ENCODE measurements around the gene RTCB.
"Not testable (repeated sequence)": the region's sequence is repeated elsewhere in the genome, so short reads cannot be mapped to it uniquely, and the experiment has no call there.

Gene RTCB

DNA sequence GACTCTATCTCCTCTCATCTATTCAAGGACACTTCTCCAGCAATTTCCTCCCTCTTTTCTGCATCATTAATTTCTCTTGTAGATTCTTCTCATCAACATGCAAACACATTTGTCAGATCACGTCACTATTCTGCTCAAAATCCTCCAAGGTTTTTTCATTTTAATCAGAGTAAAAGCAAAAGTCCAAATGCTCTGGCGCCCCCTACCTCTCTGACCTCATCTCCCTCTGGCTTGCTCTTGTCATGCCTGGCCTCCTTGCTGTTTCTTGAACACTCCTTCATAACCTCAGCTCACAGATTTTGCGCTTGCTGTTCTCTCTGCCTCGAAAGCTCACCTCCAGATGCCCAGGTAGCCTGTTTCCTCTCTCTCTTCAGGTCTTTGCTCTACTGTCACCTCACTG is 22.4 kb downstream of the RTCB start:
- DNase-seq (ENCODE audit: low read depth): no peak

DNA sequence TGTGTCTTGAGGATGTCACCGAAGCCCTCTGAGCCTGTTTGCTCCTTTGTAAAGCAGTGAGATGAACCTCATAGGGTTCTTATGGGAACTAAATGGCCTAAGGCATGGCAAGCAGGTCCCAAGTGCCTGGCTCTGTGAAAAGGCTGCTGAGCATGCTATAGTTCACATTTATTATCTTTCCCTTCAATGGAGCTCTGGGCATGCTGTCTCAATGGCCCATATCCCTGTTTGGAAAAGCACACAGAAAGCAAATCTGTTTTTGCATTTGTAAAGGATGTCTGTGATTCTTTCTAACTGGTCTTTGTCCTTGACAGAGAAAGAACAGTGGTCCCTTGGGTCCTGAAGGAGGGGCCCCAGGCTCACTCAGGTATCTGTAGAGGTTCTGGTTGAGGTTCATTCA is 26.4 kb downstream of the RTCB start:
- no peak for DNase-seq (ENCODE audit: low read depth)

DNA sequence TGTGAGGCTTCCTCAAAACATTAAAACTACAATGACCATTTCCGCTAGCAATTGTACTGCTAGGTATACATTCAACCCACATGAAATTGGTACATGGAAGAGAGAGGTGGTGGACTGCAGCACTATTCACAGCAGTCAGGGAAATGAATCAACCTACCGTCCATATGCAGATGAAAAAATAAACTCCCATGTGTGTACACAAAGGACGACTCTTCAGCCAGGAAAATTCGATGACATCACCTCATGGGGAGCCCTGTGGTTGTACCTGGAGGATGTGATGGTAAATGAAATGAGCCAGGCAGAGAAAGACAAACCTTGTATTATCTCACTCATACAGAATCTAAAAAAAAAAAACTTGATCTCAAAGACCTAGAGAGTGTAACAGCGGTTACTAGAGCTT is 31.1 kb downstream of the RTCB start:
- no peak for DNase-seq (ENCODE audit: low read depth)

DNA sequence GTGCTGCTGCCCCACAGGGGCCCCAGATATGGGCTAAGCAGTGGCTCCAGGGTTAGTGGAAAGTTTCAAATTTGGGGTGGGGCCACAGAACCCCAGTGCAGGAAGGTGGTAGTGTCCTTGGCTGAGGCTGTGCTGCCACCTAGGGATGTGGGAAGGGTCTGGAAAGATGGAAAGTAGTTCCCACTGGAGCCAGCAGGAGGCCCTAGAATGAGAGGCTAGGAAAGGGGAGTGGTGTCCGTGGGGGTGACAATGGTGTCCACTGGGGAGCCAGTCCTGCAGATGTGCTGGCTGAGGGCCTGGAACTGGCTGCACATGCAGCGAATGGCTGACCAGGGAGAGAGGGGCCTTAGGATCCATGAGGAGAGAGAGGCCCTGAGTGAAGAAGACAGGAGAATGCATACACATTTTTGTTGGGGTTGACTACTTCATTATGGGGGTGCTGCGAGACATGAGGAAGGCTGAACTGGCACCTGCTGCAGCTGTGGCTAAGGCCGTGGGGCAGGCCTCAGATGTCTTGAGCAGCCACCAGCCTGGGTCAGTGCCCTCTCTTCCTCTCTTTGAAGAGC is 33.3 kb downstream of the RTCB start:
- DNase-seq (ENCODE audit: low read depth): no peak

DNA sequence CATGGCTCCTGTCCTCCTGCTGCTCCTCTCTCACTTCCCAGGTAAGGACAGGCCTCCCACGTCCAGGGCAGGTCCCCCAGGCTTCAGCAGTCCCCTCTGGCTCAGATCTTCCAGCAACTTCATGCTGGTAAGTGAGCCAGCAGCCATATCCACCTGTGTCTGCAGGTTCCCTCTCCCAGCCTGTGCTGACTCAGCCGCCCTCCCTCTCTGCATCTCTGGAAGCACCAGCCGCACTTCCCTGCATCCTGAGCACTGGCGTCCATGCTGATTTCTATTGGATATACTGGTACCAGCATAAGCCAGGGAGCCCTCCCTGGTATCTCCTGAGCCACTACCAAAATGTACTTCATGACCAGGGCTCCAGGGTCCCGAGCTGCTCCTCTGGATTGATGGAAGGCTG is 35.4 kb downstream of the RTCB start:
- no peak for DNase-seq (ENCODE audit: low read depth)

DNA sequence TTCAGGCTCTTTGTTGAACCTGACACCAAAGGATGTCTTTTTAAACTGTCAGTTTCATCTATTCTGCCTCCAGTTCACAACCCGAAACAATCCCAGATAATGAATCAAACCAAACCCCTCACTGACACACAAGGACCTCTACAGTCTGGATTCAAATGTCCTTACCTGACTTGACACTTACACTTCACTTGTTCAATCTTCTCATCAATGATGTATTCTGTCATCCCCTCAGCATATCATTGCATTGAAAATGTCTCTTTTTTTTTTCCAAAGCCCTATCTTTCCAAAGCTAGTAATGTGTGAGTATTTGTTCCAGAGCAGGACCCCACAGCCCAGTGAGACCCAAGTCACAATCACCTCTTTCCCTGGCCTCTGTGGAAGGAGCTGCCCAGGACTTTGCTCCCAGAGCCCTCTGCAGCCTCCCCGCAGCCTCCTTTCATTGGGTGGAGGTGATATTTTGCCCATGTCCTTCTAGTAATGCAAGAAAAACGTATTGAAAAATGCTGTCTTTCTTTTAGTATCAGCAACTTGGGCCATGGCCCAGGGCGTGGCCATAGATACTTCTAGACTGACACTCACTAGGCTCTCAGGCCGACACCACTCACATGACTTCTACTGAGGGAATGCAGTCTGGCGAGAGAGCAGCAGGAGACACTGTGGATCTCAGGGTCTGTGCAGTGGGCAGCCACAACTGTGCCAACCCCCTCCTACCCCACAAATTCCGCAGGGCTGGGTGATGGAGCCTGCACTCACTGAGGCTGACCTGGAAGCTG is 36.2 kb downstream of the RTCB start:
- DNase-seq (ENCODE audit: low read depth): no peak

DNA sequence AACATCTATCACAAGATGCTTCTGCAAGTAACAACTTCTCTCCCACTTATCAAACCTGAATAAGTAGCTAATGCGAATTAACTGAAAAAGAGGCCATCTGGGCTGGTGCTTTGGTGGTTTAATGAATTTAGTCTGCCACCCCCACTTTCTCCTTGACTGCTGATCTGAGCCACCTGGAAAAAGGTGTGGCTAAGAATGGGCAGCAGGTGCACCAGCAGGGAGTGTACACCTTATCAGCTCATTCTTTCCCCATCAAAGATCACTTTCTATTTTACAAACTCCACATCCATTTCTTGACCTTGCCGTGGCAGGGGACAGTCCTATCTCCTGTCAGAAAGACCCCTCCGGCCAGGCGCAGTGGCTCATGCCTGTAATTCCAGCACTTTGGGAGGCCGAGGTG is 47.8 kb downstream of the RTCB start:
- no peak for DNase-seq (ENCODE audit: low read depth)

DNA sequence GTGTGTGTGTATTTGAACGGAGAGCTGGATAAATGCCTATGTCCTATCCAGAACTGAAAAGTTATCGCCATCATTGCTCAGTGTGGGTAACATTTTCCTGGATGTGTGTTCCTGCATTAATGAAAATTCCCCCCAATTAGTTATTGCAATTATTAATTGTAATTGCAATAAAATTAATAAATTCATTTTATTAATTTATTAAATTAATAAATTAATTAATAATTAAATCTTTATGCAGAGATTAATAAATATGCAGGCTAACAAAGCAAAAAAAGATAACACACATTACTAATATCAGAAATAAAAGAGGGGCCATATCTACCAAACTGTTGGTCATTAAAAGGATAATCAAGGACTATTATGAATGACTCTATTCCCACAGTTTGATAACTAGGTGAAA is 50.8 kb downstream of the RTCB start:
- DNase-seq (ENCODE audit: low read depth): no peak

DNA sequence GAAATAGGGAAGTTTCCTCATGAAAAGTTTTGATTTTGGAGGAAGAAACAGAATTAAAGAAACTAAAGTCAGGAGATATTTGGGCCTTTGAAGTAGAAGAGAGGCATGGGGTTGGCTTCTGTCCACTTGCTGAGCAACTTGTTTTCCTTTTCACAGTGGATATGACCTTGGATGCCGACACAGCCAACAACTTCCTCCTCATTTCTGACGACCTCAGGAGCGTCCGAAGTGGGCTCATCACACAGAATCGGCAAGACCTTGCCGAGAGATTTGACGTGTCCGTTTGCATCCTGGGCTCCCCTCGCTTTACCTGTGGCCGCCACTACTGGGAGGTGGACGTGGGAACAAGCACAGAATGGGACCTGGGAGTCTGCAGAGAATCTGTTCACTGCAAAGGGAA is 52.0 kb downstream of the RTCB start:
- not testable (repeated sequence) for DNase-seq (ENCODE audit: low read depth)

DNA sequence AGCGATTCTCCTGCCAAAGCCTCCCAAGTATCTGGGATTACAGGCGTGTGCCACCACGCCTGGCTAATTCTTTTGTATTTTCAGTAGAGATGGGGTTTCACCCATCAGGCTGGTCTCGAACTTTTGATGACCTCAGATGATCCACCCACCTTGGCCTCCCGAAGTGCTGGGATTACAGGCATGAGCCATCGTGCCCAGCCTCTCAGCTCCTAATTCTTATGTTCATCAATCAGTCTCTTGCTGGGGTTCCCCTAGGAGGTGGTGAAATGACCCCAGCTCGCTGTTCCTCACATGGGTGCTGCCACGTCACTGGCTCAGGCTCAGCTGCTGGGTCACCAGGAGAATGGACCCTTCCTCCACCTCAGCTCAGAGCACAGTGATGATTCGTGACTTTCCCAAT is 54.5 kb downstream of the RTCB start, which contains the start of gene RFPL3:
Gene RFPL3 (plus strand): TSS at position 301 of the 400 bp plus-strand sequence. CDS start 205 bp downstream, outside the sequence.
- not testable (repeated sequence) for DNase-seq (ENCODE audit: low read depth)

DNA sequence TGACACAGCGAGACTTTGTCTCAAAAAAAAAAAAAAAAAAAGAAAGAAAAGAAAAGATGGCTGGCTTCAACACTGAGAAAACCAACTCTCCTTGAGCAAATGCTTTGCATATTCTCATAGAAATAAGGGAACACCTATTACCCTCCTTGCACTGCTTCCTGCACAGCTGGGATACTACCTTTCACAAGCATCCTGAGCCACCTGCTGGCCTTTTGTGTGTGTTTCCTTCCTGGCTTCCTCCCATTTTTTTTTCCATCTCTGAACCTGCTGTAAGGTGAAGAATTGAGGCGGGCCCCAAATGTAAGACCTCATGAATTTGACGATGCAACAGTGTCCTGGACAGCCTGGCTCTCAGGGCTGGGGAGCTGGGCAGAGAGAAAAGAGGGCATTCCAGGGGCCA is 56.3 kb downstream of the RTCB start:
- no peak for DNase-seq (ENCODE audit: low read depth)

DNA sequence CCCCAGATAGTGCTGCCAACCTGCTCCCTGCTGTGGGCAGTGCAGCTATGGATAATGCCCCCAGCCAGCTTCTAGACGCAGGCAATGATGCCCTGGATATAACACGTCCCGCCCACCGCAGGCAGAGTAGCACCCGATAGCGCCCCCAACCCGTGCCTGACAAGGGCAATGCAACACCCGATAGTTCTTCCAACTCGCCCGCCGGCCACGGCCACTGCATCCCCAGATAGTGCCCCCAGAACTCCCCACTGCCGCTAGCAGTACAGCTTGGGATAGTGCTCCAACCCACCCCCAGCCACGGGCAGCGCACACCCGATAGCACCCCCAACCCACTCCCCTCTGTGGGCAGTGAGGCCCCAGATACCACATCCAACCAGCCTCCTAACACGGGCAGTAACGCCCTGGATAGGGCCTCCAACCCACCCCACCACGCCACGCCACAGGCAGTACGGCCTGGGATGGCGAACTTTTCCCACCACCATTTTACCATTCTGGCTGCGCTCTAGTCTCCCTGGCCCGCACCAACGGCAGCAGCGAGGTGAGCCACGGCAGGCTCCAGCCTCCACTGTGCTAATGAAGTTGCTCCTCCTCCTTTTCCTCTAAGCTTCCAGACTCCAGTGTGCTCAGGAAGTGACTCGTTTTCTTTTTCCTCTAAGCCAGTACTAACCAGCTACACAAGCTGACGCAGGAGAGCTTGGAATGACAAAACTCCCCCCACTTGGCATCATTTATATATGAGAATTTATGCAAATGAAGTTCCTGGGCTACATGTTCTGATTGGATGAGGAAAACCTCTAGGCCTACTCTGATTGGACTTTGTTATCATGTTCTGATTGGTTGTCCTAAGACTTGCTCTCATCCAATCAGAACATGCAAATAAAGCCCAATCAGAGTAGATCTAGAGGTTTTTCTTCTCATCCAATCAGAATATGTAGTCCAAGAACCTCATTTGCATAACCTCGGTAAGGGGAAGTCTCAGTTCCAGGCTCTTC is 57.4 kb downstream of the RTCB start:
- no peak for DNase-seq (ENCODE audit: low read depth)

DNA sequence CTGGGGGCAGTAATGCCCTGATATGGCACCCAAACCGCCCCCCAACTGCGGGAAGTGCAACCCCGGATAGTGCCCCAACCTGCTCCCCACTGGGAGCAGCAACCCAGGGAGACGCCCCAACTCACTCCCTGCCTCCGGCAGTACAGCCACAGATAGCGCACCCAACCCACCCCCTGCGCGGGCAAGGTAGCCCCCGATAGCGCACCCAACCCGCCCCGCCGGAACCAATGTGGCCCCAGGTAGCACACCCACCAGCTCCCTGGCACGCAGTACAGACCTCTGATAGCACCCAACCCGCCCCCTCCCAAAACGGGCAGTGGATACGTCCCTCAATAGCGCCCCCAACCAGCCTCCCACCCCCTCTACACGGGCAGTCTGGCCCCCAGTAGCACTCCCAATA is 58.2 kb downstream of the RTCB start:
- no peak for DNase-seq (ENCODE audit: low read depth)

DNA sequence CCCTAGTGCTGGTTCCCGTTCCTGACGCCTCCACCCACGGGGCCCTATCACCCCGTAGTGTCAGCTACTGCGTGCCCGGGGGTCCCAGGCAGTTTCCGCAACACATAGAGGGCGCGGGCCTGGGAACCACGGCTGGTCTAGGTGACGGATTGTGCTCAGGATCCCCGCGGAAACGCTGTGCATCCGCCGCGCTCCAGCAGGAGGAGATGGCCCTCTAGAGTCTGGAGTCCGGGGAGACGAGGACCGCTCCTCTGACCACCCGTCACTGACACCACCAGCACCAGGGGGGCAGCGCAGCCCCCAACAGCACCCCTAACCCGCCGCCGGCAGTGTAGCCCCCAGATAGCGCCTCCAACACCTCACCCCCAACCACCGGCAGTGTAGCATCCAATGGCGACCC is 58.8 kb downstream of the RTCB start:
- DNase-seq (ENCODE audit: low read depth): no peak

DNA sequence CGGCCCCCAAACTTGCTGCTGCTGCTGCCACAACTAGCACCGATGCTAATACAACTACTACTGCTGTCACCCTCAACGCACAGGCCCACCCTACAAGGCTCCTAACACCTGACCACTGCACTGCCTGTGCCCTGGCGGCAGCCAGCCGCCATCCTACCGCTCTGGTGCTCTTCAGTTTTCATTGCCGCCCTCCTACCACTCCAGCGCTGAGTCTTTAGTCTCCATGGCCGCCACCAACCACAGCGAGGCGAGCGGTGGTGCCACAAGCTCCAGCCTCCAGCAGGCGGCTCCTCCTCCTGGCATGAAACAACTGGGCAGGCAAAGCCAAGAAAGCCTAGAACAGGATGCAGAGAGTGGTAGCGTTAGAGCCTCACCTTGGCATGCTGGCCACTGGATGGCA is 59.4 kb downstream of the RTCB start:
- DNase-seq (ENCODE audit: low read depth): no peak

DNA sequence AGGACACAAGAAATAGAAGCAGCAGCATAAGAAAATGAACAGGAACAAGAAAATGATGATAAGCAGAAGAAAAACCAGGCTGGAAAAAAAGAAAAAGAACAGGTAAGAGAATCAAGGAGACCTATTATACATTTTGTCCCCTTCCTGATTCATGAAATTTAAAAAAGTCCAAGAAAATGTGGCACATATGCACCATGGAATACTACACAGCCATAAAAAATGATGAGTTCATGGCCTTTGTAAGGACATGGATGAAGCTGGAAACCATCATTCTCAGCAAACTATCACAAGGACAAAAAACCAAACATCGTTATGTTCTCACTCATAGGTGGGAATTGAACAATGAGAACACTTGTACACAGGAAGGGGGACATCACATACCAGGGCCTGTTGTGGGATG is 60.2 kb downstream of the RTCB start:
- DNase-seq (ENCODE audit: low read depth): not testable (repeated sequence)

DNA sequence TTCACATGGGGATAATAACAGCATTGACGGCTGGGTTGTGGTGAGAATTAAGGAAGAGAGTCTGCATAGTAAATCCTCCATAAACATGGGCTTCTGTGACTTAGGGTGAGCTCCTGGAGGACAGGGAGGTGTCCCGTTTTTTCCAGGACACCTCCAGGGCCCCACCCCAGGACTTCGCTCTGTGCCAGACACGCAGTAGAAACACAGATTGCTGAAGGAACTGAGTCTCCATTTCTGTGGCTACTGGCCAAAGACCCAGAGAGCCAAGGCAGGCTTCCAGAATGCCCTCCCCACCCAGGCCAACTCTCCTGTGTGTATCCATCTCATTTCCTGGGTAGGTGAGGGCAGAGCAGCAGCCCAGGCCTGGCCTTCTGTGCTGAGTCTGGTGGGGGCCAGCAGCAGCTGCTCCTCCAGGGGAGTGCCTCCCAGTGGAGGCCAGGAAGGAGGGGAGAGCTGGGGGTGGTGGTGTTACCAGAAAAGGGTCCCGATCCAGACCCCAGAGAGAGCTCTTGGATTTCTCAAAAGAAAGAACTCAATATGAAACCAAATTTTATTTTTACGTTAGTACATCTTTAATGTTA is 63.9 kb downstream of the RTCB start:
- DNase-seq (ENCODE audit: low read depth): no peak

DNA sequence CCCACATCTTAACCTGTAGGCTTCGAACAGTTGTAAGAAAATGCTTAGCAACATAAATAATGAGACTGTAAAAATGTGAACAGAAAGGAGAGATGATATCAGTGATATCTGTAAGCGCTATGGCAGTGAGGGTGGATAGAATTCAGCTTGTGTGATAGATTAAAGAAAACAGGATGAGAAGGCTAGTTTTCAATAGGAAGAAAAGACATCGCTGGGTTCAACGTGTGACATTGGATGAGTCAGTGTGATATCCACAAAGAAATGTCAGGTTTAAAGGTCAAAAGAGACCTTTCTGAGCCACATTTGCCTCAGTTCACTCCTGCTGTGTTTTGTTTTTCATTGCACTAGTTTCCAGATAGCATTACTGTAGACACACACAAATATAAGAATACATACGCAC is 68.1 kb downstream of the RTCB start:
- DNase-seq (ENCODE audit: low read depth): no peak

DNA sequence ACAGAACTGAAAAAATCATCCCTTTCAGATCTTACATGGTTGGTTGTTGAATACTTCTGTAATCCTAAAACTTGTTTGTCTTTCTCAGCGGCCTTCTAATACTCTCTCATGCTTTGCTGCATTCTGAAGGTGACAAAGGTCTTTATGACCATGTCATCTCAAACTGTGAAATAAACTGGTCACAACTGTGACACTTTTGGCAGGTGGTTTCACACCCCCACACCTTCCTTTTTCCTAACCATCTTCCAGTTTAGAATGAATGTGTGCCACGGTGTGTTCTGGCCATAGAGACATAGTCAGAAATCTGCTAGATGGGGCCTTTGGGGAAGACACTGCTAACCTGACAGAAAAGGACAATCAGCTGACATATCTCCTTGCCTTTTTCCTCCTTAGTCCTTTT is 69.1 kb downstream of the RTCB start:
- DNase-seq (ENCODE audit: low read depth): no peak

DNA sequence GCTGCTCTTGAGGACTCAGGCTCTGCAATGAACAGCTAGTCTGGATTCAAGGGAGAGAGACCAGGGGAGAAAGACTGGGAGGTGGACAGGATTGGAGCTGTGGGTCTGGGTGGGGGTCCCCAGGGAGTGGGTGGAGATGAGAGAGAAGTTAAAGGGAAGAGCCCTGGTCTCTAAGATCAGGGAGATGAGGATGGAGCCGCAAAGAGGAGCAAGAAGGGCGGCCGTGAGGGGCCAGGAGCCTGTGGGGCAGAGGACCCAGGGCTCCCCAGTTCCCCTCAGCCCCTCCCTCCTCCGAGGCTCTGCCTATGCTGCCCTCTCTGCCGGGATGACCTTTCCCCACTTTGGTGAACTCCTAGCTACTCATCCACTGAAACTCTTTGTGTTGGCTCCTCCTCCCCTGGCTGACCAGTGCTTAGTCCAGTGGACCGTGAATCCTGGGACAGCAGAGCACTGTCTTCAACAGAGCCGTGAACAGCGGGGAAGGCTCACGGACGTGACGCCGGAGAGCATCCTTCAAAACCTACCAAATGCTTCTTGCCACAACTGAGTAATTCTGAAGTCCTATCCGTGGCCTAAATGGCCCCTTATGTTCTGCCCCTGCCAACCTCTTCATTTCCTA is 70.8 kb downstream of the RTCB start:
- no peak for DNase-seq (ENCODE audit: low read depth)

DNA sequence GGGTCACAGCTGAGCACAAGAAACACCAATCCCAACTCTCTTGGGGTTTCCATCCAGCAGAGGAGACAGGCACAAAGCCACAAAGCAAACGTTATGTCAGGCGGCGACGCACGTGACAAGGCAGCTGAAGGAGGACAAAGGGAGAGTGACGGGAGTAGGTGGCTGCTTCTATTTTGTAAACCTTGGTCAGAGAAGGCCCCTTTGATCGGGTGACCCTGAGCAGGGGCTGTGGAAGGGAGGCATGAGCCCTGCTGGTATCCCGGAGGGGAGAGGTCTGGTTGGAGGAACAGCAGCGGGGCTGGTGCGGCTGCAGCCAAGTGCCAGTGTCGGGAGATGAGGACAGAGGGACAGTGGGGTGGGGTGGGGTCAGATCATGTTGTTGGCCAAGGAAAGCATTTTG is 71.6 kb downstream of the RTCB start:
- DNase-seq (ENCODE audit: low read depth): no peak
